ENCODE measurements around the gene TESK1.

DNA sequence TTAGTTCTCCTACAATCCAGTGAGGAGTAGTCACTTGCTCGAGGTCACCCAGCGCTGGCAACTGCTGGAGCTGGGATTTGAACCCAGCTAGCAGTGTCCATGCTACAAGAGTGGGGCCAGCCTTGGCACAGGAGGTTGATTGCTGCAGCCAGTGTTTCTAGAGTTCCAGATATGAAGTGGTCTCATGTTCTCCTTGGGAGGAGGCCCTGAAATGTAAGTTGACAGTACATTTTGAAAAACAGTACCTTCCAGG, 53.8 kb downstream of the TESK1 start:
- TF ChIP-seq, protein P1, sequence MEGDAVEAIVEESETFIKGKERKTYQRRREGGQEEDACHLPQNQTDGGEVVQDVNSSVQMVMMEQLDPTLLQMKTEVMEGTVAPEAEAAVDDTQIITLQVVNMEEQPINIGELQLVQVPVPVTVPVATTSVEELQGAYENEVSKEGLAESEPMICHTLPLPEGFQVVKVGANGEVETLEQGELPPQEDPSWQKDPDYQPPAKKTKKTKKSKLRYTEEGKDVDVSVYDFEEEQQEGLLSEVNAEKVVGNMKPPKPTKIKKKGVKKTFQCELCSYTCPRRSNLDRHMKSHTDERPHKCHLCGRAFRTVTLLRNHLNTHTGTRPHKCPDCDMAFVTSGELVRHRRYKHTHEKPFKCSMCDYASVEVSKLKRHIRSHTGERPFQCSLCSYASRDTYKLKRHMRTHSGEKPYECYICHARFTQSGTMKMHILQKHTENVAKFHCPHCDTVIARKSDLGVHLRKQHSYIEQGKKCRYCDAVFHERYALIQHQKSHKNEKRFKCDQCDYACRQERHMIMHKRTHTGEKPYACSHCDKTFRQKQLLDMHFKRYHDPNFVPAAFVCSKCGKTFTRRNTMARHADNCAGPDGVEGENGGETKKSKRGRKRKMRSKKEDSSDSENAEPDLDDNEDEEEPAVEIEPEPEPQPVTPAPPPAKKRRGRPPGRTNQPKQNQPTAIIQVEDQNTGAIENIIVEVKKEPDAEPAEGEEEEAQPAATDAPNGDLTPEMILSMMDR (IDR thresholded peaks at IDR 0.05): no peak
- TF ChIP-seq ZFX (IDR thresholded peaks at IDR 0.05; ENCODE audit: borderline replicate concordance): no peak

Measured in 22Rv1 (cell line).